Tongue (tissue), 2 donors: Measurements from ENCODE around the gene RTEL1. TPM values are rescaled to one million over a fixed set of nuclear protein-coding genes. Genes with fewer than 3 reads are reported as not detected.
"Not testable (repeated sequence)": the region's sequence is repeated elsewhere in the genome, so short reads cannot be mapped to it uniquely, and the experiment has no call there.

Experiments used
- DNase-seq: peaks from one replicate; pipeline ENCODE4 v3.0.0-alpha.2; 2015
- total RNA-seq: library from RNA; depleted of rRNA; stranded (reverse); fragments of >200 nt; gene quantifications from one replicate; pipeline ENCODE4 v1.2.3, GENCODE V29; 2014

The RTEL1 gene
- total RNA-seq, 1 donor from 2014 or later, result 9.2 TPM

DNA sequence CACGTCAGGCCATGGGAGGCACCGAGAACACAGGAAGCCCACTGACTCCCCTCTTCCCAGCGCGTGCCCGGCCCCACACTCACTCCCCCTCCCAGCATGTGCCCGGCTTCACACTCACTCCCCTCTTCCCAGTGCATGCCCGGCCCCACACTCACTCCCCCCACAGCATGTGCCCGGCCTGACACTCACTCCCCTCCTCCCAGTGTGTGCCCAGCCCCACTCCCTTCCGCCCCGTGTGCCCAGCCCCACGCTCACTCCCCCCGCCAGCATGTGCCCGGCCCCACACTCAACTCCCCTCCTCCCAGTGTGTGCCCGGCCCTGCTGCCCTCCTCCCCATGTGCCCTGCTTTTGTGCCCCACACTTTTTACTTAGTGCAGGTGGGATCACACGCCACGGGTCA lies 9.7 kb downstream of the RTEL1 start:
- no peak for DNase-seq

DNA sequence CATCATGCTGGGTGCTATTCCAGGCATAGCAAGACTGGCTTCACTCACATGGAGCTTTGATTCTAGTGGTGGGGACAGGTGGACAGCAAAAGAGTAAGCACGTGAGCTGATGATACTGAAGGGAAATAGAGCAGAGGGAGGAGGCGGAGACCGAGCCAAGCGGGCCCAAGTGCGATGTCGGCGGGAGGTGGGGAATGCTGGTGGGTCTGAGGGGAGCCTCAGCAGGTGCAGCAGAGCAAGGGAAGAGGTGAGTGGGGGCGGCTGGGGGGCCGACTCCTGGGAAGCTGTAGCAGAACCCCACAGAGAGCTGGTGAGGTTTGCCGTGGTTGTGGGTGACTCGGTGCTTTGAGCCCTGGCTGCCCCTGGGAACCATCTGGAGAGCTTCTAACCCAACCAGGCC lies 10.2 kb downstream of the RTEL1 start:
- no peak for DNase-seq

DNA sequence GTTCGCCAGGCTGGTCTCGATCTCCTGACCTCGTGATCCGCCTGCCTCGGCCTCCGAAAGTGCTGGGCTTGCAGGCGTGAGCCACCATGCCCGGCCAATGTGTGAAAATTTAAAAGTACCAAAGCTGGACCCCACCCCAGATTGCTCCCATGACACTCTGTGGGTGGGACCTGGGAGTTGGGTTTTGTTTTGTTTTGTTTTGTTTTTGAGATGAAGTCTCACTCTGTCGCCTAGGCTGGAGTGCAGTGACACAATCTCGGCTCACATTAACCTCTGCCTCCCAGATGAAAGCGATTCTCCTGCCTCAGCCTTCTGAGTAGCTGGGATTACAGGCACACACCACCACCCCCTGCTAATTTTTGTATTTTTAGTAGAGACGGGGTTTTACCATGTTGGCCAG lies 13.6 kb downstream of the RTEL1 start:
- not testable (repeated sequence) for DNase-seq

DNA sequence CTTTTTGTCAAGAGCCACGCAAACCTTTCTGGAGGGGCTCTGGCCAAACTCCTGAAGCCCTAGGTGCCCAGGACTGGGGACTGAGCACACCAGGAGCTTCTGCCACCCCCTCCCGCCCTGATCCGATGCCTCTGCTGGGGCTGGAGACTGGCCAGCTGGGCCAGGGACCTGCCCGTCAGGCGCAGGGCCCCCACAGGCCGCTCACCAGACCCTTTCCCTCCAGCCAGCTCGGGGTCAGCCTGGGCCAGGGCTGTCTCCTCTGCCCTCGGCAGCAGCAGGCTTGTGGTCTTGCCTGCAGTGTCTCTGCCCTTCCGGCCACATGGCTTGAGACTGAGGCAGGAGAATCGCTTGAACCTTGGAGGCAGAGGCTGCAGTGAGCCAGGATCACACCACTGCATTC lies 14.6 kb downstream of the RTEL1 start:
- DNase-seq, result no peak

DNA sequence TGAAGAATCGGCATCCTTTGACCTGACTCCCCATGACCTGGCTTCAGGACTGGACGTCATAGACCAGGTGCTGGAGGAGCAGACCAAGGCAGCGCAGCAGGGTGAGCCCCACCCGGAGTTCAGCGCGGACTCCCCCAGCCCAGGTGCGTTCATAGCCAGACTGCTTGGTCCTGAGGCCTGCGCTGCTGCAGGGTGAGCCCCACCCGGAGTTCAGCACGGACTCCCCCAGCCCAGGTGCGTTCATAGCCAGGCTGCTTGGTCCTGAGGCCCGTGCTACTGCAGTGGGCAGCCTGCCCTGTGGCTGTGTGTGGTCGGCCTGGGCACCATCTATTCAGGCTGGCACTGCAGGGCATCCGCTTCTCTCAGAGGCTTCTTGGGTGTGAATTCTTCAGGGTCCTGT lies 15.8 kb downstream of the RTEL1 start:
- DNase-seq, result no peak

DNA sequence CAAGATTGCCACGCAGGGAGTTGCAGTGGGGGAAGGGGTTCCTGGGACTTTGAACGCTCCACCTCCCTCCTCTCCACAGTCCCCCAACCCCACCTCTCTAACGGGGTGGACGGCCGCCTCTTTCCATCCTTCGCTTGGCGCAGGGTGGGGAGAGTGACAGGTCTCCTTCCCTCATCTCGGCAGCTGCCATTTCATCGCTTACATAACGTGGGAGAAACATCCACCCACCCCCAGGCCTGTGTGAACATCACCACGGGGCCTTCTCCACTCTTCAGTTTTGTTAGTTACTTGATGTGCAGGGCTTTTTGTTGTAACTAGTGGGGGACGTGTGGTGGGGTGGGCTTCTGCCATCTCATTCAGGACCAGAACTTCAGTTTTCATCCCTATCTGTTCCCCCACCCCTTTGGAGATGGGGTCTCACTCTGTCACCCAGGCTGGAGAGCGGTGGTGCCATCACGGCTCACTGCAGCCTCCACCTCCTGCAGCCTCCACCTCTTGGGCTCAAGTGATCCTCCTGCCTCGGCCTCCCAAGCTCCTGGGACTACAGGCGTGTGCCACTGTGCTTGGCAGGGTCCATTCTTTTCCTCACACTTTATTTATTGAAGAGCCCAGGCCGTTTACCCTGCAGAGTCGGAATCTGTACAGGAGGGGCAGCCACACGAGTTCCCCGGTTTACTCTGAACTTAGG lies 17.7 kb downstream of the RTEL1 start:
- no peak for DNase-seq

DNA sequence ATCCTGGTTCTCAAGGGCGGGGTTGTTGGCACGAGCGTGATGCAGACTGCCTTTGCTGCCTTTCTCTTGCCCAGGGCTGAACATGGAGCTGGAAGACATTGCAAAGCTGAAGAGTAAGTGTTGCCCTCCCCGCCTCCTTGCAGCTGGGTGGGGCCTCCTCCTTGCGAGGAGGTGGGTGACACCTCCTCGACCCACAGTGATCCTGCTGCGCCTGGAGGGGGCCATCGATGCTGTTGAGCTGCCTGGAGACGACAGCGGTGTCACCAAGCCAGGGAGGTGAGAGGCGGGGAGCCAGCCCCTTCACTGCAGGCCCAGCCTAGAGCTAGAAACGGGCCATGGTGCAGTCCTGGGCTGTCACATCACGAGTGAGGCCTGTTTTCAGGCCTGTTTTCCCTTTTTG lies 20.0 kb downstream of the RTEL1 start:
- no peak for DNase-seq

DNA sequence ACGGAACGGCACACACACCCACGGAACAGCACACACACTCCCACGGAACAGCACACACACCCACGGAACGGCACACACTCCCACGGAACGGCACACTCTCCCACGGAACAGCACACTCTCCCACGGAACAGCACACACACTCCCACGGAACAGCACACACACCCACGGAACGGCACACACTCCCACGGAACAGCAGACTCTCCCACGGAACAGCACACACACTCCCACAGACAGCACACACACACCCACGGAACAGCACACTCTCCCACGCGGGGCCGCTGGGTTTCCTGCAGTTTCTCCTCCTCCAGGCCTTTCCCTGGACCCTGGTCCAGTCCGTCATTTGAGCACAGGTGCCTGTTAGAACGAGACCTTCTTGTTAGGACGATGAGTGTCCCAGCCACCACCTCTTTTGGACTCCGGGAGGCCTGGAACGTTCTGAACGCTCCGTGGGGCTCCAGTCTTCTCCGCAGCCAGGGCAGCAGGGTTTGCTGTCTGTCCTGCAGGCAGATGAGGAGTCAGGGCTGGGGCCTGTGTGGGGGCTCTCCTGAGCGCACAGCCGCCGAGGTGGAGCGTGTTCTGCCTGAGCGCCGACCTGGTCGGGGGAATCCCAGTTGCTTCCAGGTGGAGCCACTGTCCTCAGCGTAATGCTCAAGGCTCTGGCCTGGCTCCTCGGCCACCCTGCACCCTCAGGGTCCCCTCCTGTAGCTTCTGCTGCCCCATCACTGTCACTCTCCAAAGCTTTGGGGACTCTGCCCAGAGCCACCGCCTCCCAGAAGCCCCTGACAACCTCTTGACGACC lies 20.8 kb downstream of the RTEL1 start:
- no peak for DNase-seq

DNA sequence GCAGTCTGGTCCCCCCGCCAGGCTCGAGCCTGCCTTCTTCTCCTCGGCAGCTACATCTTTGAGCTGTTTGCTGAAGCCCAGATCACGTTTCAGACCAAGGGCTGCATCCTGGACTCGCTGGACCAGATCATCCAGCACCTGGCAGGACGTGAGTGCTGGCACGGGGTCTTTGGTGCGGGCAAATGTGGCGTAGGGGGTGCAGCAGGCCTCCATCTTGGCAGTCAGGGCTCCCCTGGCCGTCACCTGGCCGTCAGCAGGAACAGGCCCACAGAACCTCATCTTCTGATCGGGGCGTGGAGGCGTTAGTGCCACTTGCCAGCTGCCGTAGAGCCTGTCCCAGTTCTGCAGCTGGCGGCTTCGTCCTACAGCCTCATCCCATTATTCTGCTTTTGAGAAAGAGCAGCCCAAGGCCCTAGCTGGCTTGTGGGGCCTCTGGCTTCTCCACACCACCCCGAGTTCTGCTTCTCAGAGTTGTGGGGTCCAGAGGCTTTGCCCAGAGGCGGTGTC lies 21.7 kb downstream of the RTEL1 start:
- DNase-seq, result no peak

DNA sequence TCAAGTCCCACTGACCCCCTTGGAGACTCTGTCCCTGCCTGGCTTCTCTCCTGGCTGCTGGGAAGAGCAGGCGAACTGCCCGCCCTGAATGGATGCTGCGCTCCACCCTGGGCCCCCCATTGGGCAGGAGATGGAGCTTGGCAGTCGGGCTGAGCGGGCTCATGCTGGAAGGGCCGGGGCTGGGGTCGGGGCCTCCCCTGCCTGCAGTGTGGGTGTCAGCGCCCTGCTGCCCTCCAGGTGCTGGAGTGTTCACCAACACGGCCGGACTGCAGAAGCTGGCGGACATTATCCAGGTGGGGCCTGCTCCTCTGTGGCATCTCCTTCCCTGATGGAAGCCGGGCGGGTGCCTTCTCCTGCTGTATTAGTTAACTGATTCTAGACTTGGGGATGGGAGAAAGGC lies 22.3 kb downstream of the RTEL1 start:
- no peak for DNase-seq

DNA sequence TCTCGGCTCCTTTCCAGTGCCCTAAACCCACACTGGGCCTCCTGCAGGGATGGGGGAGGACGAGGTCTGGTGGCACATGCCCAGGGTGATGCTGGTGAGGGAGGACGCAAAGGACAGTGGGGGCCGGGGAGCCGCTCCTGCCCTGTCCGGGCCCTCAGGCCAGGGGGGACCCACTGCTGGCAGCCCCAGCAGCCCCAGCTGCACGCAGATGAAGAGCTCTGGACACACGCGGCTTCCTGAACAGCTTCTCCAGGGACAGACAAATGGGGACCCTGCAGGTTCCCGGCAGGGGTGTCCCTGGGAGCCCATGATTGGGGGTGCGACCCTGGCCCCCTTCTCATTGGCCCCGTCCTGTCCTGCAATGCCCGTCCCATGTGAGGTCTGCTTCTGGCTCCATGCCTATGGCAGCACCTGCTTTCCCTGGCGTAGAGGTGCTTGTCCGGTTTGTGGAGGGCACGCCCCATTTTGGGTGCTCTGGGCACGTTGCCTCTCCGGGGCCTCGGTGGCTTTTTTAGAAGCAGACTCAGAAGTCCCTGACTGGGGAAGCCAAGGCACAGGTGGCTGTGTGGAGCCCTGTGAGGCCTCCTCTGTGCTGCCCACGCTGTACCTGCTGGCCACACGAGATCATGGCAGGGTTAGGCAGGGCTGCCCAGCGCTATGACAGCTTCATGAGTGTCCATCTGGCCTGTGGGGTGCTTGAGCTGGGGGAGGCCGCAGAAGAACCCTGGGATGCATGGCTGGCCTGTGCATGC lies 22.9 kb downstream of the RTEL1 start:
- DNase-seq, result no peak

DNA sequence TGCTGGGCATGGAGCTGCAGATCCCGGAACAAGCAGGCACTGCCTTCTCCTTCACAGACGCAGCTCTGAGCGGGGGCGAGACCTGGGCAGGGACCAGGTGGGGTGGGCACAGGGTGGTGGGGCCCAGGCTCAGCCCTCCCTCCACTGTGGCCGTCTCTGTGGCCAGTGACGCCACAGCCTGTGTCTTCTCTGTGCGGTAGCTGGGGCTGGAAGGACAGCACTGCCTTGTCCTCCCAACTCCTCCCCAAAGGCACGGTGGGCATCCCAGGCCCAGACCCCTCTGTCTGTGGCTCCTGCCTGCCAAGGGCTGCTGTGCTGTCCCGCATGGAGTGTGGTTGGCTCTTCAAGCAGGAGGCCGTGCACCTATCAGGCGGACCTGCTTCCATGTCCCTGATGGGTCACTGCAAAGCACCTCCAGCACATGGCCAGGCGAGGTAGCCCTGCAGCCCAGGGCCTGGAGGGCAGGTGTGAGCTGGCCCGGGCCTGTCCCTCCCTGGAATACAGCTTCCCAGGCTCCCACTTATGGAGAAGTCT lies 23.6 kb downstream of the RTEL1 start:
- no peak for DNase-seq

DNA sequence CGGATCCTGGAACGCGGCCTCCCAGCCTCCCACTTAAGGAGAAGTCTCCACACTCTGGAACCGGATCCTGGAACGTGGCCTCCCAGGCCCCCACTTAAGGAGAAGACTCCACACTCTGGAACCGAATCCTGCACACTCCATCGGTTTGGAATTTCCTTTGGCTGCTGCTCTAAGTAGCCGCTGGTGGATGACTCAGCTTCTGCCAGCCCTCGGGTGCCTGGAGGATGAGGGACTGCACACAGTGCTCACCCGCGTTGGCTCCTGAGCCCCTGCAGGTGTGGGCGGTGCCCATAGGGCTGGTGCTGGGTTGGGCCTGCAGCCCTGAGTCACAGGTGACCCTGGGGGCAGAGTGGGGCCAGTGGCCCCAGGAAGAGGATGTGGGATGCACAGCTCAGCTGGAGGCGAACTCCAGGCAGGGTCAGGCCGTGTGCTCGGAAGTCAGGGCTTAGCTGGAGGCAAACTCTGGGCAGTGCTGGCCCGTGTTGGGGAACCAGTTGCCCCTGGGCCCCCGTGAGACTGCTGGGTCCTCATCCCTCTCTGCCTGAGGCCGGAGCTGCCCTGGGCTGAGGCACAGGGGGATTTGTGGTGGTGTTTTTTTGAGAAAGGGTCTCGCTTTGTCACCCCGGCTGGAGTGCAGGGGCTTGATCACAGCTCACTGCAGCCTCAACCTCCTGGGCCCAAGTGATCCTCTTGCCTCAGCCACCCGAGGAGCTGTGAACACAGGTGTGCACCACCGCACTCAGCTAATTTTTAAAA lies 24.4 kb downstream of the RTEL1 start:
- DNase-seq, result no peak

DNA sequence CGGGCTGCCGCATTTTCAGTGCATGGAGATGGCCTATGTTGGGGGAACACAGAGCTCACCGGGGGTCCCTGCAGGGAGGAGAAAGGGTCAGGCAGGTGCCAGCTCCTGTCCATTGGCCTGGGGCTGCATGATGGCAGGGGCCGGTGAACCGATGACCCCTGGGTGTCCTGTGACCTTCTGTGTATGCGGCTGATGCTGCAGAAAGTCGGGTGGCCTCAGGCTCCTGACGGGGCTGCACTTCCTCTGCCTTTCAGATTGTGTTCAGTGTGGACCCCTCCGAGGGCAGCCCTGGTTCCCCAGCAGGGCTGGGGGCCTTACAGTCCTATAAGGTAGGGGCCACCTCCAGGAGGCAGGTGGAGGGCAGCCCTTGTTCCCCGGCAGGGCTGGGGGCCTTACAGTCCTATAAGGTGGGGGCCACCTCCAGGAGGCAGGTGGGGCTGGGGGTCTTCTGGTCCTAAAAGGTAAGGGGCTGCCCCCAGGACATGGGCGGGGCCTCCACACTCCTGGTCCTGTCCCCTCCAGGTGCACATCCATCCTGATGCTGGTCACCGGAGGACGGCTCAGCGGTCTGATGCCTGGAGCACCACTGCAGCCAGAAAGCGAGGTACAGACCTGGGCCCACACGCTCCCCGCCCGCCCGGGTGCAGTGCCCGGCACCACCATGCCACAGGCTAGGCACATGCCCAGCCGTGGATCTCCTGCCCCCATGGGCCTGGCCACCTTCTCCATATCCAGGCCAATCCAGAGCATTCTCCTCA lies 27.3 kb downstream of the RTEL1 start:
- DNase-seq, result no peak

DNA sequence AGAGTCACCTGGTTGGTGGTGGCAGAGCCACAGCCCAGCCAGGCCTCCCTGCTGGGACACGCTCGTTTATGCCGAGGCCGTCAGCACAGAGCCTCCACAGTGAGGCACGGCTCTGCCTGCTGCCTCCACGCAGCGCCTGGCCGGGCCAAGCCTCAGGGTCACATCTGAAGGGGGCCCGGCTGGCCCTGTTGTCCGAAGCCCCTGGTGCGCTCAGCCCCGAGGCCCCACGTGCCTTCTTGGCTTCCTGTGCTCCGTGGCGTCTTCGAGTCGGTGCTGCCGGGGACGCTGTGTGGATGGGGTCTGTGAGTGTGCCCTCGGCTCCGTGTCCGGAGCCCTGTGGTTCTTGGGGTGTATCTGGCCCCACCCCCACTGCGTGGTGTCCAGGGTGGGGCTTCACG lies 28.0 kb downstream of the RTEL1 start:
- DNase-seq, result no peak

DNA sequence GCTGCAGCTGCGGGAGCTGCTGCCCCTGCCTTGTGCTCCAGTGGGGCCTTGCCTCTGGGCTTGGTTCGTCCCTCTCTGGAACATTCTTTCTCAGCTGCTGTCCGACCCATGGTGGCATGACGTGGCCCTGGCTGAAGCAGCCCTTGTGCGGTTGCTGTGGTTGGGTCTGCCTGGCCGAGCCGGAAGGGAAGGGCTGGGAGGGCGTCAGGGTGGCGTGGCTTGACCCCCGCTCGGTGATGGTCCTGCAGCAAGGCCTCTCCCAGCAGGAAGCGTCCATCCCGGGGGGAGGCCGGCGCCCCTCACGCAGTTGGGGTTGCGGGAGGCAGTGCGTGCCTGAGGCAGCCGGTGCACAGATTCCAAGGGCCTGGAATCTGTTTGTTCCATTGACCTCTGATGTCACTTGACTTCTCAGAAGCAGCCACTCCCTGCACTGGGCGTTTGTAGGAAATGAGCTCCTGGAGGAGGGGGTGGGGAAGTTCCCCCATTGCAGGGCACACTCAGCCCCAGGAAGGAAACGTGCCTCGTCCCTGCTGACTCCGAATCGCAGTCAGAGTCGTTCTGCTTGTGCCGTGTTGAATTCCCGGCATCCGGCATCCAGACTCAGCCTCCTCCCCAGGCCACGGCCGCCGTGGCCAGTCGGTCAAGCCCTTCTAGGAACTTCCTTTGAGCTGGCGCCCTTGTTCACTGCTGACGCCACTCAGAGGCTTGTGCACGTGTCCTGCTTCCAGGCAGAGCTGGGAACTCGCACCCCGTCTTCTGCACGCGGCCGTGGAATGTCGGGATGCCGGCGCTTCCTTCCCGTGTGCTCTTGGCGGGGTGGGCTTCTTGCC lies 28.6 kb downstream of the RTEL1 start:
- peak; percentile 51 for DNase-seq

DNA sequence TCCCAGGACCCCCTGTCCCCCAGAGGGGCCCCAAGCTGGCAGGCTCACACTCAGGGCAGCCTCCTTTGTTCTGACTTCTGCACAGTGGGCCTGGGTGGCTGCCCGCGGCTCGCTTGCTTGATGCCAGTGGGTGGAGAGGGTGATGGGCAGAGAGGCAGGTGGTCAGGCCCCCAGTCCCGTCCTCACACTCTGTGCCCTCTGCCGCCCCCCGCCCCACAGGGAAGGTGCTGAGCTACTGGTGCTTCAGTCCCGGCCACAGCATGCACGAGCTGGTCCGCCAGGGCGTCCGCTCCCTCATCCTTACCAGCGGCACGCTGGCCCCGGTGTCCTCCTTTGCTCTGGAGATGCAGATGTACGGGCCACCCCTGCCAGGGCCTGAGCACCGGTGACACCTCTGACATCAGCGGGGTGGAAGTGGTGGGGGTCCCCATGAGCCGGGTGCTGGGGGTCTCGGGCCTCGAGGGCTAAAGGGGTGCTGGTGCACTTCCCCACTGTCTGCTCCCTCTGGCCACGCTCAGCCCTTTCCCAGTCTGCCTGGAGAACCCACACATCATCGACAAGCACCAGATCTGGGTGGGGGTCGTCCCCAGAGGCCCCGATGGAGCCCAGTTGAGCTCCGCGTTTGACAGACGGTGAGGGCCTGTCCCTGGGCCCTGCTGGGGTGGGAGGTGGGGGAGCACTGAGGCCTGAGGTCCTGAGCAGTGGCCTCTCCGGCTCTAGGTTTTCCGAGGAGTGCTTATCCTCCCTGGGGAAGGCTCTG lies 29.5 kb downstream of the RTEL1 start:
- no peak for DNase-seq

DNA sequence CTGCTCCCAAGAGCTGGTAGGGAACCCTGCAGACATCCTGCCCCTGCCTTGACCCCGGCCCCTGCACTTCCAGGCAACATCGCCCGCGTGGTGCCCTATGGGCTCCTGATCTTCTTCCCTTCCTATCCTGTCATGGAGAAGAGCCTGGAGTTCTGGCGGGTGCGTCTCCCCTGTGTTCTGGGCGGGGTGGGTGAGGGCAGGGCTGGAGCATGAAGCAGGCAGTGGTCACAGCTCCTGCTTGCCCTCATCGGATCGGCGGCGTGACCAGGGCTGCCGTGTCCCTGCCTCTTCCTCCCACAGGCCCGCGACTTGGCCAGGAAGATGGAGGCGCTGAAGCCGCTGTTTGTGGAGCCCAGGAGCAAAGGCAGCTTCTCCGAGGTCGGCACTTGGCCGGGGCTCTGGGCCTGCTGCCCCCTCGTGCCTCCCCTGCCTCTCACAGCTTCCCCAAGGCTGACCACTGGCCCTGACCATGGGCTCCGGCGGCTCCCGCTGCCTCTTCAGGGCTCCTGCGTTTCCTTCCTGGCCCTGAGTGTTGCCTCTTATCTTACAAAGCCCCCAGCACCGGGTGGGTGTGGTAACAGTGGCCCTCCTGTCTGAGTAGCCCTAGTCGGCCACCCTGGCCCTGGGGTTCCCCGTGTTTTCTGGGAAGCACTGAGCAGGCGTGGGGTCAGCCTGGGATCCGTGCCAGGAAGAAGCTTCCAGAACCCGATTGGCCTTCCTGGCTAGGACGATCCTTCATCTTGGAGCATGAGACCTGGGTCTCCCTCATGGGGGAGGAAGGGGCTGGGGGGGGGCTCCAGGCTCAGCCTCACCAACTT lies 30.3 kb downstream of the RTEL1 start:
- no peak for DNase-seq
